Chondrocyte (in vitro differentiated cells): ENCODE results near the gene ZNF423. TPM values are rescaled to one million over a fixed set of nuclear protein-coding genes. Genes with fewer than 3 reads are reported as not detected.

Source experiments
- DNase-seq: peaks from one replicate; pipeline ENCODE4 v3.0.0; 2021; ENCODE audit warnings: mixed read lengths, low spot score
- H3K27ac Mint-ChIP-seq: one replicate; pipeline ENCODE4 v1.8.0; 2021; ENCODE audit warnings: mild to moderate bottlenecking, moderate library complexity, mixed read lengths; ENCODE audit not compliant: unreplicated experiment
- H3K27me3 Mint-ChIP-seq: 2 replicates; pipeline ENCODE4 v1.8.0; 2021; ENCODE audit warnings: low read depth, mixed read lengths
- H3K36me3 Mint-ChIP-seq: 2 replicates; pipeline ENCODE4 v1.8.0; 2021; ENCODE audit warnings: low read depth, mixed read lengths
- H3K4me1 Mint-ChIP-seq: 2 replicates; pipeline ENCODE4 v1.8.0; 2021; ENCODE audit warnings: low read depth, mild to moderate bottlenecking, mixed read lengths
- H3K4me3 Mint-ChIP-seq: one replicate; pipeline ENCODE4 v1.8.0; 2021; ENCODE audit warnings: mild to moderate bottlenecking, moderate library complexity, mixed read lengths; ENCODE audit not compliant: unreplicated experiment
- H3K9me3 Mint-ChIP-seq: 2 replicates; pipeline ENCODE4 v1.8.0; 2021; ENCODE audit warnings: low read depth, mixed read lengths
- CTCF ChIP-seq: fragments of 200-600 bp; sonication (generic); IDR thresholded peaks from 2 replicates; pipeline ENCODE4 v1.5.0; 2021; ENCODE audit warnings: antibody characterized with exemption, mild to moderate bottlenecking, moderate library complexity
- total RNA-seq: library from RNA; stranded (reverse); gene quantifications from 3 replicates; pipeline ENCODE4 v1.2.1, GENCODE V29; 2021

ZNF423 gene
- total RNA-seq, 1 donor from 2014 or later: 4.7 TPM

DNA sequence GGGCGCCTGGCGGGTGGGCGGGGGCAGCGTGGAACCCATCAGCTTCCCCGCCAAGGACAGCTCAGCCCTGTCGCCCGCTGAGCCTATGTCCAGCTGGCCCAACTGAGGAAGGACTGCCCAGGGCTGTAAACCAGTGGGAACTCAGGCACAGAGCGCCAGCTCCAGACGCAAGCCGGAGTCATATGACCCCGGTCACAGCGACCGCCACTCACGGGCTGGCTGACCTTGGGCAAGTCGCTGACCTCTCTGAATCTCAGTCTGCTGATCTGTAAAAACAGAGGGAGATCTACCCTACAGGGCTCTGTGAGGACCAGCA is 312.3 kb downstream of the ZNF423 start:
- Mint-ChIP-seq H3K4me1 (peaks cover 35% of the 10 kb centered on the region), H3K27me3 (peaks cover 6% of the 10 kb centered on the region), H3K36me3 (no peaks in the 10 kb centered on the region), H3K27ac (no peak overlapping the region), H3K9me3 (no peaks in the 10 kb centered on the region), H3K4me3 (no peak overlapping the region)
- no peak for TF ChIP-seq CTCF
- DNase-seq: no peak

- H3K9me3 Mint-ChIP-seq: no peaks in the 10 kb centered on the region
- H3K36me3 Mint-ChIP-seq: no peaks in the 10 kb centered on the region
- no peak for TF ChIP-seq CTCF
- H3K4me3 Mint-ChIP-seq: no peak overlapping the region
- peaks cover 5% of the 10 kb centered on the region for H3K27me3 Mint-ChIP-seq
- H3K27ac Mint-ChIP-seq: no peak overlapping the region
- peak; percentile 69 for DNase-seq
- peaks cover 40% of the 10 kb centered on the region for H3K4me1 Mint-ChIP-seq
These were observed 312.8 kb downstream of the ZNF423 start for GRCh38 chr16:49542946-49543630.

DNA sequence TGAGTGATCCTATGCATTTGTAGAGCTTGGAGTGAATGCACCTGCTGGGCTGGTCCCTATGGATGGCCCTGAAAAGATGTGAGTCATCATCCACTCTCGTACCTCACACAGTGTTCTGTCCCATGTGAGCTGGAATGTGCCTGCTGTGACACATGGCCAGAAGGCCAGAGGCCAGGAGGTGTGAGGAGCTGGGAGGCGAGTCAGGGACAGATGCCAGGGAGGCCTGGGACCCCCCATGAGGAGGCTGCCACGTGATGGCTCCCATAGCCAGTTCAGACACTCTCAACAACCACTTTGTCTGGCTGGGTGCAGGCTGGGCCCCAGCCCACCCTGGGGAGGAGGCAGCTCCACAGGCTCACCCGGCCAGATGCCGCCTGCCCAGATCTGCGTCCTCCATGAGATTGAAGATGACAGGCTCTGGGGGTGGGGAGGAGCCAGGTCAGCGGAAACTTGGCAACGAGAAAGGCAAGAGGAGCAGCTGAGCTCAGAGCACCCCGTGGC is 313.5 kb downstream of the ZNF423 start:
- no peak overlapping the region for H3K4me3 Mint-ChIP-seq
- peaks cover 40% of the 10 kb centered on the region for H3K4me1 Mint-ChIP-seq
- peak; percentile 72 for DNase-seq

DNA sequence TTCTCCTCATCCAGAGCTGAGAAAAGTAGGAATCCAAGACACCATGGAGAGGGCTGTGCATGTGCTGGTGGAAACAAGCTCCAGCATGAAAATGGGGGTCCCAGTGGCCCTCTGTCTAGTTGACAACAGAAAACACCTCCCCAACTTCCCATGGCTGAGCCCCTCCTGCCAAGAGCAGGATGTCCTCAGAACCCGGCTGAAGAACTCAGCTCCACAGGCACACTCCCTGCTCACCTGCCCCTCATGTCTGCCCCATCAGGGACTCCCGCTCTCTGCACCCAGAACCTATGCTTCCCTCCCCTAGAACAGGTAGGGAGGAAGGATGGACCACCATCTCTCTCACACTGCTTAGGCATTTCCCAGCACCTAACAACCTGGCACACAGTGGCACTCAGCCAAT is 315.1 kb downstream of the ZNF423 start:
- H3K36me3 Mint-ChIP-seq: no peaks in the 10 kb centered on the region
- peaks cover 40% of the 10 kb centered on the region for H3K4me1 Mint-ChIP-seq
- TF ChIP-seq CTCF: no peak
- no peaks in the 10 kb centered on the region for H3K9me3 Mint-ChIP-seq
- H3K27ac Mint-ChIP-seq: no peak overlapping the region
- no peaks in the 10 kb centered on the region for H3K27me3 Mint-ChIP-seq
- H3K4me3 Mint-ChIP-seq: no peak overlapping the region
- peak; percentile 52 for DNase-seq

More for the DNA sequence above, 313.5 kb downstream of the ZNF423 start:
- Mint-ChIP-seq H3K27ac (no peak overlapping the region), H3K36me3 (no peaks in the 10 kb centered on the region), H3K27me3 (peaks cover 5% of the 10 kb centered on the region), H3K9me3 (no peaks in the 10 kb centered on the region)
- TF ChIP-seq CTCF: no peak

GRCh38 chr16:49539758-49540157 is 316.2 kb downstream of the ZNF423 start:
- H3K9me3 Mint-ChIP-seq: no peaks in the 10 kb centered on the region
- no peak overlapping the region for H3K4me3 Mint-ChIP-seq
- no peaks in the 10 kb centered on the region for H3K36me3 Mint-ChIP-seq
- H3K27ac Mint-ChIP-seq: peak overlapping the region; percentile 36
- peak; percentile 78 for DNase-seq
- peaks cover 40% of the 10 kb centered on the region for H3K4me1 Mint-ChIP-seq
- no peaks in the 10 kb centered on the region for H3K27me3 Mint-ChIP-seq
- no peak for TF ChIP-seq CTCF
